ENCODE data around the gene TYK2. TPM values are rescaled to one million over a fixed set of nuclear protein-coding genes. Genes with fewer than 3 reads are reported as not detected.
A peak's percentile ranks its signal among the peaks of the same experiment; 100 is the strongest.

TYK2 gene
- total and polyA plus RNA-seq, 9 of the 15 experiments (the other 6 are each of a cell fraction or from before 2014, with no cell fraction given), result 15.0 to 182 (median 85.9) TPM

- TF ChIP-seq CUX1 (CRISPR knock-in tag; IDR thresholded peaks at IDR 0.05), result no peak
- TF ChIP-seq EGR1 (conservative IDR thresholded peaks at IDR 0.05), result peak; percentile 69
- peak; percentile 43 to 63; a peak in 3 of 4 replicates for TF ChIP-seq NRF1 (conservative IDR thresholded peaks at IDR 0.05 in 1 of 2, IDR thresholded peaks at IDR 0.05 in 1 of 2)
Measured at GRCh38 chr19:10353793-10354391, 26.5 kb downstream of the TYK2 start (continued).

All from K562 (cell line).